Measurements from ENCODE around the gene MBNL2.

The MBNL2 gene

GRCh38 chr13:97246596-97247158 lies 24.5 kb downstream of the MBNL2 start:
- TF ChIP-seq NFIC (IDR thresholded peaks at IDR 0.05) (no peak), RAD21 (IDR thresholded peaks at IDR 0.05; ENCODE audit: low read depth) (no peak), ZBTB7A (IDR thresholded peaks at IDR 0.05; ENCODE audit: low read depth) (no peak), CEBPB (IDR thresholded peaks at IDR 0.05) (no peak), FOXM1 (IDR thresholded peaks at IDR 0.05; ENCODE audit: borderline replicate concordance, low read depth) (no peak), REST (IDR thresholded peaks at IDR 0.05; ENCODE audit: low read depth) (no peak)
- TF ChIP-seq, protein P1, sequence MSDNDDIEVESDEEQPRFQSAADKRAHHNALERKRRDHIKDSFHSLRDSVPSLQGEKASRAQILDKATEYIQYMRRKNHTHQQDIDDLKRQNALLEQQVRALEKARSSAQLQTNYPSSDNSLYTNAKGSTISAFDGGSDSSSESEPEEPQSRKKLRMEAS (IDR thresholded peaks at IDR 0.05): no peak

GRCh38 chr13:97248243-97248642 lies 26.1 kb downstream of the MBNL2 start:
- TF ChIP-seq TEAD4 (IDR thresholded peaks at IDR 0.05) (no peak), USF1 (IDR thresholded peaks at IDR 0.05) (no peak), NFIC (IDR thresholded peaks at IDR 0.05) (no peak), RAD21 (IDR thresholded peaks at IDR 0.05; ENCODE audit: low read depth) (no peak), EGR1 (IDR thresholded peaks at IDR 0.05) (no peak), CEBPB (IDR thresholded peaks at IDR 0.05) (no peak)
- TF ChIP-seq, protein P1 (IDR thresholded peaks at IDR 0.05): no peak

DNA sequence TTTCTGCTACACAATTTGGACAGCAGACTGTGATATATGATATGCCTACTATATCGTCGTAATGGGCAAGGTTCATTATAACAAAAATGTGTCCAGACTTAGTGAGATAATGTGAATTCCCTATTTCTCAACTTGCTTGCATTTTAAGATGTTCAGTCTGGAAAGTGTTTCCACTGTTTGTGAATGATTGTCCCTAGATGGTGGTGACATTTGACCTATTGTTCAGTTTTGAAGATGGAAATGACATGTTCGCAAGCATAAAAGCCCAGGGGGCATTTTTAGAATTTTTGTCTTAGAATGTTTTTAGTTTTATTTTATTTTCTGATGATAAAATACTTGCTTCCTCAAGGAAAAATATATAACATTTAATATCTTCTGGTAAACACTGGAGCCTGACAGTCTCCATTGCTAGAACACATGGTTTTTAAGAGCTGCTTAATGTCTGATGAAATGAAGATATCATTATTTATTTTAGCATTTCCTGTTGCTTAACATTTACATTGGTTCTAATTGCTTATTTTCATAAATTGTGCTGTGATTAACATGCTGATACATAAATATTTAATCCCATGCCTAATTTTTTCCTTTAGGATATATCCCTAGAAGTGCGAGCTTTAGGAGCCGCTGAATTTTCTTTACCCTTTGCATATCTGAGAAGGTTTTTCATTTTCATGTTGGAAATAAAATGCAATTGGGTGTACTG lies 27.1 kb downstream of the MBNL2 start:
- TF ChIP-seq, protein P1 (IDR thresholded peaks at IDR 0.05): no peak
- TF ChIP-seq EGR1 (IDR thresholded peaks at IDR 0.05) (no peak), CREB1 (IDR thresholded peaks at IDR 0.05; ENCODE audit: low read depth) (no peak), TCF12 (IDR thresholded peaks at IDR 0.05; ENCODE audit: low read depth) (no peak), TAF1 (IDR thresholded peaks at IDR 0.05; ENCODE audit: low read depth) (no peak), EP300 (IDR thresholded peaks at IDR 0.05; ENCODE audit: borderline replicate concordance) (no peak), CEBPB (IDR thresholded peaks at IDR 0.05) (no peak), NFIC (IDR thresholded peaks at IDR 0.05) (no peak), YY1 (IDR thresholded peaks at IDR 0.05; ENCODE audit: low read depth) (no peak), USF1 (IDR thresholded peaks at IDR 0.05) (no peak), TEAD4 (IDR thresholded peaks at IDR 0.05) (no peak)

DNA sequence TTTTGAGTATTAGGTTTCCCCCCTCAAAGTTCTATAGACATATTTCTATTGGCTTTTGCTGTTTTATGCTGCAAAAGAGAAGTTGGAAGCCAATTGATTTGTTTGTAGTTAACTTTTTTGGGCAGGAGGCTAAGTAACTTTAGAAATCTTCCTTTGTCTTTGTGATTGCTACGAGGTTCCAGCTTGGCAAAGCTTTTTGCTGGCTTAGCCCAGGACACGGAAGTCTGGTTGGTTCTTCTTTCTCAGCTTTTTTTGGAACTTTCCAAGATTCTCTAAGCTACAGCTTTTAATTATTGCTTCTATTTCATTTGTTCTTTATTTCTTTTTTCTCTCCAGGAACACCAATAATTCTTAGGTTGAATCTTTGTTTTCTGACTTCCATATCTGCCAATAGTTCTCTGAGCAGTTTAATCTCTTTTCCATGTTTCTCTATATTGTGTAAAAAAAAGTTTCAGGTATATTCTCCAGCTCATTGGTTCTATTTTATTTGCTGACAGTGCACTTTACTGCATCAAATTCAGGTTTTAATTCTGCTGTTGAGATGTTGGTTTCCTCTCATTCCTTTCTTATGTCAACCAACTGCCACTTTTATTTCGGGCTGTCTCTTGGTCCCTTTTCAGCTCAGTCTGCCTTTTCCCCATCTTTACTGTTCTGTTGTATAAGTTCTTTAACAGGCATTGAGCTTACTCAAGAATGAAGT lies 27.8 kb downstream of the MBNL2 start:
- TF ChIP-seq, protein P1 (IDR thresholded peaks at IDR 0.05): no peak
- TF ChIP-seq NFIC (IDR thresholded peaks at IDR 0.05) (no peak), TCF12 (IDR thresholded peaks at IDR 0.05; ENCODE audit: low read depth) (no peak), CREB1 (IDR thresholded peaks at IDR 0.05; ENCODE audit: low read depth) (no peak), REST (IDR thresholded peaks at IDR 0.05; ENCODE audit: low read depth) (no peak), TEAD4 (IDR thresholded peaks at IDR 0.05) (no peak), YY1 (IDR thresholded peaks at IDR 0.05; ENCODE audit: low read depth) (no peak), RAD21 (IDR thresholded peaks at IDR 0.05; ENCODE audit: low read depth) (no peak), ZBTB7A (IDR thresholded peaks at IDR 0.05; ENCODE audit: low read depth) (no peak), EGR1 (IDR thresholded peaks at IDR 0.05) (no peak)

DNA sequence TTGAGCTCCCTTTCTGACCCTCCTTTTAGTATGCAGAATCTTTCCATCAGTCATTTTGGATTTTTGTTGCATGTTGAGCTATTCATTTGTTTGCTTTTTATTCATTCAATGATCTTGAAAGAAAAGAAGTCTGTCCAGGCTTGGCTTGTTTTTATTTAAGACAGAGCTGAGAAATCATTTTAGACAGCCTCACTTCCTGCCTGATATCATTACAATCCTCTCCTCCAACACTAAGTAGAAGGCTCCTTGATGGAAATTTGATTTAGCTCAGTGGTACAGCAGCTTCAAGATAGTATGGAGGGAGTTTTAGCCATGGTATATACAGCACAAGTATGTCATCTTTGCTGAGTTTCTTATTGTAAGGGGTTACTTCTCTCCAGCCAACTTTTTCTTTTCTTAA lies 28.4 kb downstream of the MBNL2 start:
- TF ChIP-seq TAF1 (IDR thresholded peaks at IDR 0.05; ENCODE audit: low read depth) (no peak), EP300 (IDR thresholded peaks at IDR 0.05; ENCODE audit: borderline replicate concordance) (no peak), ZBTB7A (IDR thresholded peaks at IDR 0.05; ENCODE audit: low read depth) (no peak), YY1 (IDR thresholded peaks at IDR 0.05; ENCODE audit: low read depth) (no peak), NFIC (IDR thresholded peaks at IDR 0.05) (no peak), REST (IDR thresholded peaks at IDR 0.05; ENCODE audit: low read depth) (no peak), TEAD4 (IDR thresholded peaks at IDR 0.05) (no peak), FOXM1 (IDR thresholded peaks at IDR 0.05; ENCODE audit: borderline replicate concordance, low read depth) (no peak), CEBPB (IDR thresholded peaks at IDR 0.05) (no peak), USF1 (IDR thresholded peaks at IDR 0.05) (no peak), CREB1 (IDR thresholded peaks at IDR 0.05; ENCODE audit: low read depth) (no peak), TCF12 (IDR thresholded peaks at IDR 0.05; ENCODE audit: low read depth) (no peak), EGR1 (IDR thresholded peaks at IDR 0.05) (no peak), RAD21 (IDR thresholded peaks at IDR 0.05; ENCODE audit: low read depth) (no peak)
- TF ChIP-seq, protein P1 (IDR thresholded peaks at IDR 0.05): no peak
